ENCODE results near the gene LINGO4.
A peak's percentile ranks its signal among the peaks of the same experiment; 100 is the strongest.

The LINGO4 gene

GRCh38 chr1:151816548-151817352 lies 11.5 kb upstream of the LINGO4 start:
- TF ChIP-seq, protein P1, sequence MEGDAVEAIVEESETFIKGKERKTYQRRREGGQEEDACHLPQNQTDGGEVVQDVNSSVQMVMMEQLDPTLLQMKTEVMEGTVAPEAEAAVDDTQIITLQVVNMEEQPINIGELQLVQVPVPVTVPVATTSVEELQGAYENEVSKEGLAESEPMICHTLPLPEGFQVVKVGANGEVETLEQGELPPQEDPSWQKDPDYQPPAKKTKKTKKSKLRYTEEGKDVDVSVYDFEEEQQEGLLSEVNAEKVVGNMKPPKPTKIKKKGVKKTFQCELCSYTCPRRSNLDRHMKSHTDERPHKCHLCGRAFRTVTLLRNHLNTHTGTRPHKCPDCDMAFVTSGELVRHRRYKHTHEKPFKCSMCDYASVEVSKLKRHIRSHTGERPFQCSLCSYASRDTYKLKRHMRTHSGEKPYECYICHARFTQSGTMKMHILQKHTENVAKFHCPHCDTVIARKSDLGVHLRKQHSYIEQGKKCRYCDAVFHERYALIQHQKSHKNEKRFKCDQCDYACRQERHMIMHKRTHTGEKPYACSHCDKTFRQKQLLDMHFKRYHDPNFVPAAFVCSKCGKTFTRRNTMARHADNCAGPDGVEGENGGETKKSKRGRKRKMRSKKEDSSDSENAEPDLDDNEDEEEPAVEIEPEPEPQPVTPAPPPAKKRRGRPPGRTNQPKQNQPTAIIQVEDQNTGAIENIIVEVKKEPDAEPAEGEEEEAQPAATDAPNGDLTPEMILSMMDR (IDR thresholded peaks at IDR 0.05; ENCODE audit: low read length, missing control alignments), result no peak
- no peak overlapping the region for H3K4me3 ChIP-seq (replicated peaks; ENCODE audit: low read depth, low read length)

GRCh38 chr1:151815716-151816327 lies 10.6 kb upstream of the LINGO4 start:
- no peak for DNase-seq (ENCODE audit: low read depth)
- no peak overlapping the region for H3K4me3 ChIP-seq (replicated peaks; ENCODE audit: low read depth, low read length)
- TF ChIP-seq, protein P1 (IDR thresholded peaks at IDR 0.05; ENCODE audit: low read length, missing control alignments), result no peak

More at GRCh38 chr1:151816548-151817352, 11.5 kb upstream of the LINGO4 start:
- DNase-seq (ENCODE audit: low read depth), result no peak

GRCh38 chr1:151814971-151815545 lies 9.8 kb upstream of the LINGO4 start:
- H3K4me3 ChIP-seq (replicated peaks; ENCODE audit: low read depth, low read length), result no peak overlapping the region
- TF ChIP-seq, protein P1 (IDR thresholded peaks at IDR 0.05; ENCODE audit: low read length, missing control alignments), result no peak
- DNase-seq (ENCODE audit: low read depth), result no peak

DNA sequence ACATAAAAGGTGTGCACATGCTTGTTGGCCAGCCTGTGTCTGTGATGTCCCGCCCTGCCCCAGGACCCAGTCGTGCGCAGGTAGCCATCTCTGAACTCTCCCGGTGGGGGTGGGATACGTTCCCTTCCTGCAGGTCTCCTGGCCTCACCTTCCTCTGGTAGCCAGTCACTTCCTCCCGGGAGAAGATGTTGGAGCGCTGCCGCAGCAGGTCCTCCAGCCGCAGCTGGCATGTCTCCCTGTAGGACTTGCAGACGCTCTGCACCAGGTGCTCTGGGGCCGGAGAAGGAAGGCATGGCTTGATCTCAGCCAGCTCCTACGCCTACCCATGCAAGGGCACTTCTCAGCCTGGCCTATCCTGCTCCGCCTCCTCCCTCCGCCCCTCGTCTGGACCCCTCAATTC lies 9.2 kb upstream of the LINGO4 start:
- no peak for DNase-seq (ENCODE audit: low read depth)
- TF ChIP-seq, protein P1 (IDR thresholded peaks at IDR 0.05; ENCODE audit: low read length, missing control alignments), result no peak
- no peak overlapping the region for H3K4me3 ChIP-seq (replicated peaks; ENCODE audit: low read depth, low read length)

DNA sequence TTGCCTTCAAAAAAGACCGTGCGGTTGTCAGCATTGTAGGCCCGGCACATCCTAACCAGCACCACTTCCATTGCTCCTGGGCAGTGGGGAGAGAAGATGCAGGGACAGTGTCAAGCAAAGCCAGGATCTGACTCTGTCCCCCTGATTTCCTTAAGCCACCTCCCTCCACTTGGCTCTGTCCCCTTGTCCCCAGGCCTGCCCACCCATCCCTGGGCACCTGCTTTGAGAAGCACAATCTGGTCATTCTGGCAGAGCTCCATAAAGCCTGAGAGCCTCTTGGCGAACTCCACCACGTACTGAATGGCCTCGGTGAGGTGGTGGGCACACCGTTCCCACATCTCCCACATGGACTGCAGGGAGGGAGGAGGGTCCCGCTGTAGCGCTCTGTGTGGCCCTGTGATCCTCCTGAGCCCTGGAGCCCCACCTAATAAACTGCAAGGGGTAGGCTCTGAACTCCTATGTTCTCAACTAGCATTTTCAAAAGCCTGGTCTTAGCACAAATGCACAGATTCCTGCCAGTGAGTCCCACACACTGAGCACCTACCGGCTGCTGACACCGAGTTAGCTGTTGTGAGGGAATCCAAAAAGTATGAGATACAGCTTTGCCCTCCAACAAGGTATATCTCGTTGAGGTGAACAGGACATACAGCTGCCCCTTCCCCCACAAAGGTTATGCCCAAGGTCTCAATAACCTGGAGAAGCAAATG lies 8.2 kb upstream of the LINGO4 start:
- no peak overlapping the region for H3K4me3 ChIP-seq (replicated peaks; ENCODE audit: low read depth, low read length)
- TF ChIP-seq, protein P1 (IDR thresholded peaks at IDR 0.05; ENCODE audit: low read length, missing control alignments), result no peak
- DNase-seq (ENCODE audit: low read depth), result no peak

GRCh38 chr1:151811181-151811580 lies 6.0 kb upstream of the LINGO4 start:
- DNase-seq (ENCODE audit: low read depth), result peak; percentile 47
- TF ChIP-seq, protein P1 (IDR thresholded peaks at IDR 0.05; ENCODE audit: low read length, missing control alignments), result no peak
- H3K4me3 ChIP-seq (replicated peaks; ENCODE audit: low read depth, low read length), result no peak overlapping the region

All from fibroblast of pulmonary artery (primary cell).